Esophagus muscularis mucosa (tissue), 4 donors: ENCODE measurements around the gene PHC1. TPM values are rescaled to one million over a fixed set of nuclear protein-coding genes. Genes with fewer than 3 reads are reported as not detected.

Experiments used
- DNase-seq: peaks from one replicate; pipeline ENCODE4 v3.0.0-alpha.2; 2017; ENCODE audit errors: extremely low spot score
- H3K27ac ChIP-seq, 4 donors: fragments of 200-600 bp; sonication (generic); replicated peaks in 1 of 4; 1 replicate in 3 of 4; 2 replicates in 1 of 4; pipeline ENCODE4 v1.5.1; 2016 to 2019; ENCODE audit warnings: mild to moderate bottlenecking in 1 of 4
- H3K27me3 ChIP-seq, 4 donors: fragments of 200-600 bp; sonication (generic); one replicate each; pipeline versions ENCODE4 v1.5.1 to v1.6.0; 2016 to 2019
- H3K36me3 ChIP-seq, 4 donors: fragments of 200-600 bp; sonication (generic); one replicate each; pipeline ENCODE4 v1.5.1; 2016 to 2019
- H3K4me1 ChIP-seq, 4 donors: fragments of 200-600 bp; sonication (generic); one replicate each; pipeline ENCODE4 v1.5.1; 2016 to 2019
- H3K4me3 ChIP-seq, 4 donors: fragments of 200-600 bp; sonication (generic); 1 replicate in 2 of 4; 2 replicates in 2 of 4; pipeline ENCODE4 v1.5.1; 2016 to 2019; ENCODE audit warnings: mild to moderate bottlenecking in 4 of 4, moderate library complexity in 1 of 4
- H3K9me3 ChIP-seq, 4 donors: fragments of 200-600 bp; sonication (generic); 1 replicate in 3 of 4; 2 replicates in 1 of 4; pipeline ENCODE4 v1.5.1; 2016 to 2019
- EP300 ChIP-seq: sonication (generic); formaldehyde crosslinking; IDR thresholded peaks from one replicate; pipeline ENCODE4 v1.6.1; 2017; ENCODE audit warnings: antibody characterized with exemption
- POLR2A ChIP-seq: fragments of 450-650 bp; IDR thresholded peaks from one replicate; pipeline ENCODE4 v1.6.1; 2017; ENCODE audit warnings: antibody characterized with exemption, moderate library complexity, mild to moderate bottlenecking, low read depth
- POLR2AphosphoS5 ChIP-seq, 2 donors: sonication (generic); formaldehyde crosslinking; IDR thresholded peaks; one replicate each; pipeline ENCODE4 v1.6.1; 2017; ENCODE audit warnings: antibody characterized with exemption in 2 of 2
- WGBS: methylation state at CpG from one replicate; pipeline ENCODE4 v1.1.5; 2018; 5-methylcytosine and 5-hydroxymethylcytosine counted together
- intact Hi-C: fragments of 100-400 bp; cut with DNase I; formaldehyde crosslinking; loops from one replicate; pipeline ENCODE4 v1.15.1; 2023
- total RNA-seq, 4 donors: library from RNA; depleted of rRNA; stranded (reverse); fragments of >200 nt; gene quantifications; one replicate each; pipeline versions ENCODE4 v1.1.0 to v1.2.1, GENCODE V29; 2016
- TF ChIP-seq, protein P1 (sequence below), 3 experiments: fragments of 200-600 bp in 2 of 3; fragments of 450-650 bp in 1 of 3; sonication (generic) in 2 of 3; IDR thresholded peaks; one replicate each; pipeline ENCODE4 v1.5.1; 2017 to 2019; ENCODE audit warnings: antibody characterized with exemption in 3 of 3, mild to moderate bottlenecking in 2 of 3, moderate library complexity in 1 of 3

The PHC1 gene
- total RNA-seq, 4 donors from 2014 or later, result 33.2 to 51.6 (median 43.7) TPM

DNA sequence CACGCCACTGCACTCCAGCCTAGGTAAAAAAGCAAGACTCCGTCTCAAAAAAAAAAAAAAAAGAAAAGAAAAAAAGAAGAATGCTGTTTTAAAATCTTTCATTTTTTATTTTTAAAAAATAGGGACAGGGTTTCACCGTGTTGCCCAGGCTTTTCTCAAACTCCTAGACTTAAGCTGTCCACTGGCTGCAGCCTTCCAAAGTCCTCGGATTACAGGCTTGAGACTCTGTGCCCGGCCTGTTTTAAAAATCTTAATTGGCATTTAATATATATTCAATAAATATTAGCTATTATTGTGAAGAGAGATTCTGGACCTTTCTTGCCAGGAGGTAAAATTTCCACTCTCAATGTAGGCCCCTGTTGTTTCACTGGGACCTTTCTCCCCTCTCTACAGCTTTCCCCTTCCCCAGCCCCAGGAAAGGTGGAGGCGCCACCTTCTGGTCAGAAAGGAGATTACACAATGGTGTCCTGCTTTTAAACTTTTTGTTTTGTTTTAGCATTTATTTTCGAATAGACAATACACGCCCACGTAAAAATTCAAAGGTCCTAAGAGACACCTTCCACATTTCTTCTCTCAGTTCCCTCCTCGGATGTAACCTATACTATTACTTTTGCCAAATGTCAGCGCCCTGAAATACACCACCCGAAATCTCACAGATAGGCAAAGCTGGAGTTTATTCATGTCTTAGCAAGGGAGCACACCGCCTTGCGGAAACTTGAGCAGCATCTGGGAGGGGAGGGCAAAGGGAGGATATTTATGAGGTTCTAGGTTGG is 23.8 kb upstream of the PHC1 start:
- H3K36me3 ChIP-seq, result no peaks in the 10 kb centered on the region
- peak overlapping the region; percentile 43 to 63 (median 55) for H3K4me3 ChIP-seq
- H3K9me3 ChIP-seq, result no peaks in the 10 kb centered on the region
- TF ChIP-seq, protein P1, sequence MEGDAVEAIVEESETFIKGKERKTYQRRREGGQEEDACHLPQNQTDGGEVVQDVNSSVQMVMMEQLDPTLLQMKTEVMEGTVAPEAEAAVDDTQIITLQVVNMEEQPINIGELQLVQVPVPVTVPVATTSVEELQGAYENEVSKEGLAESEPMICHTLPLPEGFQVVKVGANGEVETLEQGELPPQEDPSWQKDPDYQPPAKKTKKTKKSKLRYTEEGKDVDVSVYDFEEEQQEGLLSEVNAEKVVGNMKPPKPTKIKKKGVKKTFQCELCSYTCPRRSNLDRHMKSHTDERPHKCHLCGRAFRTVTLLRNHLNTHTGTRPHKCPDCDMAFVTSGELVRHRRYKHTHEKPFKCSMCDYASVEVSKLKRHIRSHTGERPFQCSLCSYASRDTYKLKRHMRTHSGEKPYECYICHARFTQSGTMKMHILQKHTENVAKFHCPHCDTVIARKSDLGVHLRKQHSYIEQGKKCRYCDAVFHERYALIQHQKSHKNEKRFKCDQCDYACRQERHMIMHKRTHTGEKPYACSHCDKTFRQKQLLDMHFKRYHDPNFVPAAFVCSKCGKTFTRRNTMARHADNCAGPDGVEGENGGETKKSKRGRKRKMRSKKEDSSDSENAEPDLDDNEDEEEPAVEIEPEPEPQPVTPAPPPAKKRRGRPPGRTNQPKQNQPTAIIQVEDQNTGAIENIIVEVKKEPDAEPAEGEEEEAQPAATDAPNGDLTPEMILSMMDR (IDR thresholded peaks at IDR 0.05), result peak; percentile 83 to 93 (median 88)
- TF ChIP-seq POLR2AphosphoS5 (IDR thresholded peaks at IDR 0.05) (peak in 1 of 2 donors; percentile 19), POLR2A (no peak), EP300 (no peak)
- peaks cover 0 to 3% (median 0%) of the 10 kb centered on the region in 4 donors for H3K4me1 ChIP-seq
- 33% methylated on average over 14 of the region's 14 CpGs for WGBS
- intact Hi-C loops, result loop anchor here (5.0 kb wide), 1 partner anchor 208 kb away; no protein-coding TSS in a partner anchor
- H3K27me3 ChIP-seq, result no peaks in the 10 kb centered on the region
- H3K27ac ChIP-seq, result peak overlapping the region in 2 of 4 donors; percentile 26 to 50
- peak; percentile 92 for DNase-seq

DNA sequence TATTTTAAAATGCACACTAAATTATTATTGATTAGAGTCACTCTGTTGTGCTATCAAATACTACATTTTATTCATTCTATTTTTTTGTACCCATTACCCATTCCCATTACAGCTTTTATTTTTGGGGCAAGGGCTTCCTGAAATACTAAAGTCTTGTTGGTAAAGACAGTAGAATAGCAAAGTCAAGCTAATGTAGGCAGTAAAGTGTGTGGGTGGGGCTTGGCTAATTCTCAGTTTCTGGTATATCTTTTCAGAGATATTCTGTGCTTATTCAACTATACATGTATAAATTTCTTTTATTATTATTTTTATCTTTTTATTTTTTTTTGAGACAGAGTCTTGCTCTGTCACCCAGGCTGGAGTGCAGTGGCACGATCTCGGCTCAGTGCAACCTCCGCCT is 22.3 kb upstream of the PHC1 start:
- Histone ChIP-seq H3K27me3 (no peaks in the 10 kb centered on the region), H3K27ac (no peak overlapping the region), H3K4me1 (peaks cover 0 to 3% (median 0%) of the 10 kb centered on the region in 4 donors), H3K4me3 (no peak overlapping the region), H3K9me3 (no peaks in the 10 kb centered on the region), H3K36me3 (no peaks in the 10 kb centered on the region)
- DNase-seq, result no peak
- no peak for TF ChIP-seq POLR2A
- TF ChIP-seq, protein P1 (IDR thresholded peaks at IDR 0.05), result no peak
- TF ChIP-seq POLR2AphosphoS5 (IDR thresholded peaks at IDR 0.05), result no peak
- TF ChIP-seq EP300, result no peak
- intact Hi-C loops, result loop anchor here (5.0 kb wide), 1 partner anchor 210 kb away; no protein-coding TSS in a partner anchor
- WGBS, result 96% methylated on average over 3 of the region's 3 CpGs

DNA sequence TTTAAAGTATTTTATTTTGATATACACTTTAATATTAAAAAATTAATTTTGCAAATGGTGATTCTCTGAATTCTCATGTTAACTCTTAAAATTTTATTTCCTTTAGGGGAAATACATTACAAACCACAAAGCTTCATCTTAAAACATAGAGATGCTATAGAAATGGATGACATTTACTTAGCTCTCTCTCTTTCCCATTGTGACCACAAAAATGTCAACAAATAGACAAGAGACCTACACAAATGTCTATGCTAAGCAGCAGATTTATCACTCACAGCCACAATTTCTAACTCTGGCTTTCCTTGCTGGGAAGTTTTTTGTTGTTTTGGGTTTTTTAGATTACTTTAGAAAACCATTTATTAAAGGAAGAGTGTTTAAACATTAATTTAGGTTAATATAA is 19.9 kb upstream of the PHC1 start:
- TF ChIP-seq EP300, result no peak
- no peak for TF ChIP-seq POLR2AphosphoS5 (IDR thresholded peaks at IDR 0.05)
- TF ChIP-seq, protein P1 (IDR thresholded peaks at IDR 0.05), result no peak
- no peak for TF ChIP-seq POLR2A
- intact Hi-C loops, result loop anchor here (5.0 kb wide), 1 partner anchor 212 kb away; no protein-coding TSS in a partner anchor
- H3K4me3 ChIP-seq, result no peak overlapping the region
- no peaks in the 10 kb centered on the region for H3K36me3 ChIP-seq
- peaks cover 0 to 3% (median 0%) of the 10 kb centered on the region in 4 donors for H3K4me1 ChIP-seq
- no peaks in the 10 kb centered on the region for H3K27me3 ChIP-seq
- DNase-seq, result no peak
- no peaks in the 10 kb centered on the region for H3K9me3 ChIP-seq
- H3K27ac ChIP-seq, result no peak overlapping the region

DNA sequence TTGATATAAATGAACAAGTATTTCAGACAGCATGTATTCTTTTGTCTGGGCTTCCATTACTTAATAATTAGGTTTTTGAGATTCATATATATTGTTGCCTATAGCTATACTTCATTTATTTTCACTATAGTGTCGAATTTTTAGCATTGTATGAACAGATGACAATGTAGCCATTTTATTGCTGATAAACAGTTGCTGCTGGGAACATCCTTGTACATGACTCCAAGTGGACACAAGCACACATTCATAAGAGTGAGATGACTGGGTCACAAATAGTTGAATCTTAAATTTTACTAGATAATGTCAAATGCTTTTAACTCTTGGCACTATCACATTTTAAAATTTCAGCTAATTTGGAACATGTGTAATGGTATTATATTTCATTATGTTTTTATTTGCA is 19.3 kb upstream of the PHC1 start:
- no peaks in the 10 kb centered on the region for H3K36me3 ChIP-seq
- no peak overlapping the region for H3K4me3 ChIP-seq
- no peak for DNase-seq
- WGBS, result 75% methylated on average over 1 of the region's 1 CpG
- TF ChIP-seq EP300 (no peak), POLR2AphosphoS5 (IDR thresholded peaks at IDR 0.05) (no peak), POLR2A (no peak)
- TF ChIP-seq, protein P1 (IDR thresholded peaks at IDR 0.05), result no peak
- no peaks in the 10 kb centered on the region for H3K9me3 ChIP-seq
- intact Hi-C loops, result loop anchor here (5.0 kb wide), 1 partner anchor 213 kb away; no protein-coding TSS in a partner anchor
- no peaks in the 10 kb centered on the region for H3K27me3 ChIP-seq
- no peak overlapping the region for H3K27ac ChIP-seq
- H3K4me1 ChIP-seq, result peaks cover 0 to 3% (median 0%) of the 10 kb centered on the region in 4 donors
